LoVo (cell line): ENCODE results near the gene ANKRD13C.

ENCODE experiments used
- DNase-seq: peaks from one replicate; pipeline ENCODE4 v3.0.0-alpha.2; 2016; ENCODE audit warnings: low spot score

ANKRD13C gene

GRCh38 chr1:70211541-70211940 is 143.0 kb downstream of the ANKRD13C start:
- DNase-seq = no peak

GRCh38 chr1:70210820-70211219 is 143.7 kb downstream of the ANKRD13C start:
- no peak for DNase-seq
